HG03520 (cell line): ENCODE results near the gene SPTBN1.

Source experiments
- ATAC-seq: cut with Tn5 transposase; IDR thresholded peaks from one replicate; pipeline ENCODE4 v1.9.1; 2021; ENCODE audit warnings: mild to moderate bottlenecking, moderate library complexity; ENCODE audit not compliant: unreplicated experiment

Gene SPTBN1

GRCh38 chr2:54603357-54603756, 147.2 kb downstream of the SPTBN1 start:
- ATAC-seq = no peak

GRCh38 chr2:54603796-54604195, 147.7 kb downstream of the SPTBN1 start:
- ATAC-seq = no peak

GRCh38 chr2:54604871-54605270, 148.7 kb downstream of the SPTBN1 start:
- no peak for ATAC-seq

- no peak for ATAC-seq
Observed at GRCh38 chr2:54605836-54606235, 149.7 kb downstream of the SPTBN1 start.

- no peak for ATAC-seq
Observed at GRCh38 chr2:54606393-54606958, 150.3 kb downstream of the SPTBN1 start.

DNA sequence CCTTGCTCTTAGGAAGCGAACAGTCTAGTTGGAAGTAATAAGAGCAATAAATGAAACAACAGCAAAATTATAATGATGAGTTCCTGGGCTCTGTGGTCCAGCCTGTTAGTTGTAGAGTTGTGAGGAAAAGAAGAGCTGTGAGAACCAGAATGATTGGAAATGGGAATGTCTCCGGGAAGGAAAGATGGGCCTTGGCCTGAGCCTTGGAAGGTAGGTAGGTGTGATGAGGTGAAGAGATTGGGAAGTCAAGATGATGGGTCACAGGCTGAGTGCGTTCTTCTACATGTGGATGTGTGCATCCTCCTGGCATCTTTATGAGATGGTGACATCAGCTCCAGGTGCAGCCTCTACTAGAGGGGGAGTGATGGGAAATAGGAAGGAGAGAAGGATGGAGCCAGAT, 152.1 kb downstream of the SPTBN1 start:
- no peak for ATAC-seq

- no peak for ATAC-seq
Observed at GRCh38 chr2:54609241-54609640, 153.1 kb downstream of the SPTBN1 start.

GRCh38 chr2:54609647-54610046, 153.5 kb downstream of the SPTBN1 start:
- no peak for ATAC-seq

DNA sequence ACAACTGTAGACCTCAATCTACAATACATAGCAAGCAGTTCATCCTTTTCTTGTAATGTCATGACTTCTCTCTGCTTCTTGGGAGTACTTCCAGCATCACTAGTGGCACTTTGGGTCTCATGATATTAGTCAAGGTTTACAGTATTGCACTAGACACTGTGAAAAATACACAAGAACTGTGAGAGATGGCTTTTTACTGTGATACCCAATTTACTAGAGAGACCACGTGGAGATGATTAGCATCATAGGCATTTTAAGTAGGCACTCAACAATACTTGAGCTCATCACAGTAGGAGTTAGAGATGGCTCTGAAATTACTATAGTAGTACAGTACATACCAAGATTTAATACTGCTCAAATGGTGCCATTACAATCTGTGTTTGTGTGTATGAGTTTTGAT, 154.6 kb downstream of the SPTBN1 start:
- ATAC-seq = no peak

DNA sequence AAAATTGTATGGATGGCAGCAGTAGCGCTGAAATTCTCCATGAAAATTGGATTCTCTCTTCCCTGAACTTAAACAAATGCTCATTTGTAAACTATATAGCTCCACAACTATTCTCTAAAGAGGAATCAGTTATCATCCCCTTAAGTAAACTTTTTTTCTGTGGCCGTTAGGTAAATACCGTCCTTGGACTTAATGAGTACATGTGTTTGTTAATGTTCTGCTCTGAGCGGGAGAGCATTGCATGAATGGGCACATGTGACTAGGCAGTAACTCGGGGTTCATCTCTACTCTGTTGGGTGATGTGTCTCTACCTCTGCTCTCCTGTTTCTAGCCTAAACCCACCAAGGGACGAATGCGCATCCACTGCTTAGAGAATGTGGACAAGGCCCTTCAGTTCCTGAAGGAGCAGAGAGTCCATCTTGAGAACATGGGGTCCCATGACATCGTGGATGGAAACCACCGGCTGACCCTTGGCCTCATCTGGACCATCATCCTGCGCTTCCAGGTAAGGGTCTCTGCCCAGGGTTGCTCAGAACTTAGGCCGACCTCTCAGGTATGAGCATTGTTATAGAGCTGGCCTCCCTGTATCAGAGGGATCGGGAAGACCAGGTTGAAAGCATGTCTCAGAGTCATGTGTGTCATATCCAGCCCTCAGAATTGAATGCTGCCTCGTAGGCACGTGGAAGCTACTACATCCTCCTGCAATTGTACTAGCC, 155.9 kb downstream of the SPTBN1 start:
- ATAC-seq = no peak

DNA sequence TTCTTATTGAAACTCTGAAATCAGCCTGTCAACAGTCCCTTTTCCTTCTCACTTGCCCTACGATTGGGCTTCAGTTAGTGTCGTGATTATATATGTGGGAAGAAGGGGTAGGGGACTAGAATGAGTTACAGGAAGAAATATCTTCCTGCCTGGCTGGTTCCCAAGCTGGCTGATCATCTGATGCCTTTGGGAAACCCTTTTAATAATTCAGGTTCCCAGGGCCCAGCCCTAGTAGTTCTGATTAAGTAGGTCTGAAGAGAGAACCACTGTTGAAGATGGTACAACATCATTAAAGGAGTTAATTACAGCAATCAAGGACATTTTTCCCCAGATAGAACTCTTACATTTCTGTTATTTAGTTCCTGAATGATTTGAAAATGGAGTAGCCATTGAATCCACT, 157.3 kb downstream of the SPTBN1 start:
- ATAC-seq = no peak

GRCh38 chr2:54613794-54614257, 157.7 kb downstream of the SPTBN1 start:
- no peak for ATAC-seq

DNA sequence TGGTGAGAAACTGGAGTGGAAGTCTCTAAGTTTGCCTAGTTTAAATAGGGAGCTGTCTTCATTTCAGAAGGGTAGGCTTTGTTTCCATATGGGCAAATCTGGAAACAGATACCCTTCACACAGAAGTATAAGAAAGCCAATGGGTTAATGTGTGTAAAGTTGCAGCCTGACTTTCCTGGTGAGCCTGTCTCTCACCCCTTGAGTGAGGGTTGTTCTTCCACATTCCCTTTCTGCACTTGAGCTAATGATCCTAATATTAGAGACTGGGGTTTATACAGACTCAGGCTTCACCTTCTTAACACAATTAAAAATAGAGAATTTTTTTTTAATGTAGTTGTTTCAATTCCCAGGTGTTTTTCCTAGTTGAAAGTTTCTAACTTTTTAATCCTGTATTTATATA, 158.7 kb downstream of the SPTBN1 start:
- ATAC-seq = no peak

- ATAC-seq = no peak
Observed at GRCh38 chr2:54615832-54616534, 159.9 kb downstream of the SPTBN1 start.

- no peak for ATAC-seq
Observed at GRCh38 chr2:54617409-54617808, 161.3 kb downstream of the SPTBN1 start.

GRCh38 chr2:54618646-54619565, 162.8 kb downstream of the SPTBN1 start:
- no peak for ATAC-seq

- ATAC-seq = no peak
Observed at GRCh38 chr2:54619660-54620231, 163.6 kb downstream of the SPTBN1 start.

DNA sequence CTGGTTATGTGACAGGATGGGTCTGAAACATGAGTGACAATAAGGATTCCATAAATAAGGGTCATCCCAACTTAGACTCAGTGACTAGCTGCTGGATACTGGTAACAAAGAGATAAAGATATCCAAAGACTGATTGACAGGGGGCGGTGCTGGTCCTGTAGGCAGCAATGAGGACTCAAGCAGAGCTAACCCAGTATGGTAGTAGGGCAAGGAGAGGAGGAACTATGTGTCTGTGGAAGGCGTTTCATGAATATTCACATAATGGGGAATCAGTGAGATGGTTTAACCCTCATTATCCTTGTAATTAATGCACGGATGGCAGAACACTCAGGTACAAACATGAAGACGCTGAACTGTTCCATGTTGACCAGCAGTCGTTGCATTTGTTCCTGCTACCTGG, 164.8 kb downstream of the SPTBN1 start:
- no peak for ATAC-seq

DNA sequence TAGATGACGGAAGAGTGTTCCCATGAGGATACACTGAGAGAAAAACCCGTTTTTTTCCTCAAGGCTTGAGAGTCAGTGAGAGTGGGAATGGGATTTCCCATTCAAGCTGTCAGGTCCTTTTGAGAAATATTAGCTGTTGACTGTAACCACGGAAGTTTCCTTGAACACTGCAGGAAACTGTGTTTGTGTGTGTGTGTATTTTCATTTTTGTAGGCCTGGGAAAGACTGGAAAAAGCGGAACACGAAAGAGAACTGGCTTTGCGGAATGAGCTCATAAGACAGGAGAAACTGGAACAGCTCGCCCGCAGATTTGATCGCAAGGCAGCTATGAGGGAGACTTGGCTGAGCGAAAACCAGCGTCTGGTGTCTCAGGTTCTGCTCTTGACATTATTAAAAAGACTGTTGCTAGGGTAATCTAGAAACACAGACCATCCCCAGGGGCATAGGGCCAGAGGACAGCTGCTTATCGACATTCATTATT, 168.5 kb downstream of the SPTBN1 start:
- no peak for ATAC-seq

- ATAC-seq = no peak
Observed at GRCh38 chr2:54626131-54626530, 170.0 kb downstream of the SPTBN1 start.

- ATAC-seq = no peak
Observed at GRCh38 chr2:54626884-54627283, 170.8 kb downstream of the SPTBN1 start.
